Psoas muscle (tissue), 8 donors: ENCODE data around the gene FANCC. TPM values are rescaled to one million over a fixed set of nuclear protein-coding genes. Genes with fewer than 3 reads are reported as not detected.

Experiments used
- ATAC-seq, 4 donors: fragments of 200-7000 bp; cut with Tn5 transposase; one replicate each; pipeline ENCODE4 v1.9.1; 2020; ENCODE audit warnings: moderate library complexity in 3 of 4, mild to moderate bottlenecking in 2 of 4
- DNase-seq, 2 donors: peaks; one replicate each; pipeline ENCODE4 v3.0.0-alpha.2; 2020
- H3K27ac ChIP-seq: fragments of 200-600 bp; one replicate; pipeline ENCODE4 v1.8.0; 2022
- H3K27me3 ChIP-seq, 3 donors: fragments of 200-600 bp in 1 of 3; one replicate each; pipeline versions ENCODE4 v1.6.1 to v1.8.0; 2013 to 2022; ENCODE audit warnings: low read length in 2 of 3, mild to moderate bottlenecking in 2 of 3, moderate library complexity in 1 of 3; ENCODE audit not compliant: insufficient read depth in 3 of 3
- H3K36me3 ChIP-seq, 2 donors: fragments of 200-600 bp in 1 of 2; one replicate each; pipeline versions ENCODE4 v1.6.1 to v1.8.0; 2013 to 2022; ENCODE audit warnings: low read depth in 1 of 2, mild to moderate bottlenecking in 1 of 2, moderate library complexity in 1 of 2; ENCODE audit not compliant: insufficient read depth in 1 of 2
- H3K4me1 ChIP-seq: fragments of 200-600 bp; one replicate; pipeline ENCODE4 v1.8.0; 2022
- H3K4me3 ChIP-seq: fragments of 200-600 bp; one replicate; pipeline ENCODE4 v1.8.0; 2022; ENCODE audit warnings: mild to moderate bottlenecking
- H3K9me3 ChIP-seq: fragments of 200-600 bp; one replicate; pipeline ENCODE4 v1.8.0; 2022
- WGBS, 3 donors: extraction: QIAGEN DNeasy Blood & Tissue Kit; methylation state at CpG; one replicate each; pipeline versions ENCODE4 v1.1.6 to v1.1.7; 2013; 5-methylcytosine and 5-hydroxymethylcytosine counted together
- intact Hi-C, 2 donors: fragments of 100-400 bp; cut with DNase I; formaldehyde crosslinking; loops; one replicate each; pipeline versions ENCODE4 v1.11.0 to v1.14.2; 2022
- polyA plus RNA-seq, 3 donors: library from polyadenylated mRNA; stranded (reverse); fragments of 200-250 nt; gene quantifications; one replicate each; pipeline ENCODE4 v1.2.3, GENCODE V29; 2013
- total RNA-seq, 4 donors: library from RNA; stranded (reverse); fragmentation: NEBNext Ultra II Directional in 2 of 4; extraction: Animal tissue kit (Norgen Biotek cat#: 25700) in 2 of 4; gene quantifications; one replicate each; pipeline versions ENCODE4 v1.2.1 to v1.2.4, GENCODE V29; 2021 to 2023
- TF ChIP-seq, protein P1 (sequence below): fragments of 200-600 bp; IDR thresholded peaks from one replicate; pipeline ENCODE4 v1.8.0; 2022; ENCODE audit warnings: antibody characterized with exemption
- donor health status: healthy with polysubstance abuse.
- donor health status: DM: no; HTN: no; CAD: no; lungs with moderate emphysema.
- donor health status: Bipolar disorder and iron deficiency.
- donor health status: healthy.
- donor health status: DM: yes; HTN: yes; CAD: no.
- donor health status: DM: no; HTN: no; CAD: no.
- donor health status: DM: no; HTN: no; CAD: no.
- donor health status: DM: yes; HTN: yes; CAD: no.

FANCC gene
- total and polyA plus RNA-seq, 7 donors: 2.1 to 5.2 (median 3.6) TPM

GRCh38 chr9:95249986-95250385 lies 67.5 kb downstream of the FANCC start:
- no peak for ATAC-seq
- Histone ChIP-seq H3K36me3 (peaks cover 0 to 14% of the 10 kb centered on the region in 2 donors), H3K27me3 (no peaks in the 10 kb centered on the region), H3K4me1 (peaks cover 8% of the 10 kb centered on the region), H3K4me3 (no peak overlapping the region), H3K27ac (no peak overlapping the region), H3K9me3 (no peaks in the 10 kb centered on the region)
- TF ChIP-seq, protein P1, sequence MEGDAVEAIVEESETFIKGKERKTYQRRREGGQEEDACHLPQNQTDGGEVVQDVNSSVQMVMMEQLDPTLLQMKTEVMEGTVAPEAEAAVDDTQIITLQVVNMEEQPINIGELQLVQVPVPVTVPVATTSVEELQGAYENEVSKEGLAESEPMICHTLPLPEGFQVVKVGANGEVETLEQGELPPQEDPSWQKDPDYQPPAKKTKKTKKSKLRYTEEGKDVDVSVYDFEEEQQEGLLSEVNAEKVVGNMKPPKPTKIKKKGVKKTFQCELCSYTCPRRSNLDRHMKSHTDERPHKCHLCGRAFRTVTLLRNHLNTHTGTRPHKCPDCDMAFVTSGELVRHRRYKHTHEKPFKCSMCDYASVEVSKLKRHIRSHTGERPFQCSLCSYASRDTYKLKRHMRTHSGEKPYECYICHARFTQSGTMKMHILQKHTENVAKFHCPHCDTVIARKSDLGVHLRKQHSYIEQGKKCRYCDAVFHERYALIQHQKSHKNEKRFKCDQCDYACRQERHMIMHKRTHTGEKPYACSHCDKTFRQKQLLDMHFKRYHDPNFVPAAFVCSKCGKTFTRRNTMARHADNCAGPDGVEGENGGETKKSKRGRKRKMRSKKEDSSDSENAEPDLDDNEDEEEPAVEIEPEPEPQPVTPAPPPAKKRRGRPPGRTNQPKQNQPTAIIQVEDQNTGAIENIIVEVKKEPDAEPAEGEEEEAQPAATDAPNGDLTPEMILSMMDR: no peak
- DNase-seq: no peak
- WGBS, 3 donors: 60 to 67% (median 67%) methylated on average over 2 of the region's 2 CpGs
- intact Hi-C loops: no loop called here

- intact Hi-C loops: no loop called here
- TF ChIP-seq, protein P1: no peak
- H3K4me1 ChIP-seq: peaks cover 8% of the 10 kb centered on the region
- no peaks in the 10 kb centered on the region for H3K27me3 ChIP-seq
- H3K4me3 ChIP-seq: no peak overlapping the region
- WGBS, 3 donors: 96 to 100% (median 98%) methylated on average over 1 of the region's 1 CpG
- no peak overlapping the region for H3K27ac ChIP-seq
- DNase-seq (no peak), ATAC-seq (no peak)
- peaks cover 0 to 14% of the 10 kb centered on the region in 2 donors for H3K36me3 ChIP-seq
- H3K9me3 ChIP-seq: no peaks in the 10 kb centered on the region
These were observed 71.0 kb downstream of the FANCC start for GRCh38 chr9:95246547-95246946.

- no peaks in the 10 kb centered on the region for H3K4me1 ChIP-seq
- H3K36me3 ChIP-seq: peaks cover 0 to 9% of the 10 kb centered on the region in 2 donors
- no peak for DNase-seq
- H3K4me3 ChIP-seq: no peak overlapping the region
- TF ChIP-seq, protein P1: no peak
- H3K27me3 ChIP-seq: no peaks in the 10 kb centered on the region
- H3K9me3 ChIP-seq: no peaks in the 10 kb centered on the region
- no peak overlapping the region for H3K27ac ChIP-seq
- no peak for ATAC-seq
- intact Hi-C loops: no loop called here
These were observed 74.9 kb downstream of the FANCC start for GRCh38 chr9:95242613-95243012.

DNA sequence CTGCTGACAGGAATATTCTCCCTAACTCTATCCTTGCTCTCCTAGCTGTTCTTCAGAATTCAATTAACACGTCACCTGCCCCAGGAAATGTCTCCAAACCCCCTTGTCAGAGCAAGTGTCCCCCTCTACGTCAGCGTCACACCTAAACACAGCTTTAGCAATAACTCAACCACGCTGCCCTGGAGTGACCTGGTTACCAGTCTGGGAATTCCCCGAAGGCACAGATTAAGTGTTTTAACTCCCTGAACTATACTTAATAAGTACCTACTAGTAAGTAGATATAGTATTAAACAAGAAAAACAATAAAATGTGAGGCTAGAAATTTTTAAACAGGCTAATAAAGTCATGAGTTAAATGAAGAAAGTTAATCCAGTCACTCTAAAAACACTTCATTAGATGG lies 78.4 kb downstream of the FANCC start:
- H3K27me3 ChIP-seq: no peaks in the 10 kb centered on the region
- H3K9me3 ChIP-seq: no peaks in the 10 kb centered on the region
- DNase-seq (no peak), ATAC-seq (no peak)
- no peak overlapping the region for H3K4me3 ChIP-seq
- no peaks in the 10 kb centered on the region for H3K4me1 ChIP-seq
- 93 to 98% (median 96%) methylated on average over 5 of the region's 5 CpGs for WGBS, 3 donors
- TF ChIP-seq, protein P1: no peak
- H3K36me3 ChIP-seq: no peaks in the 10 kb centered on the region
- H3K27ac ChIP-seq: no peak overlapping the region
- intact Hi-C loops: no loop called here

GRCh38 chr9:95237336-95237735 lies 80.2 kb downstream of the FANCC start:
- 77 to 85% (median 82%) methylated on average over 7 of the region's 7 CpGs for WGBS, 3 donors
- Histone ChIP-seq H3K27ac (no peak overlapping the region), H3K27me3 (no peaks in the 10 kb centered on the region), H3K4me3 (no peak overlapping the region), H3K9me3 (no peaks in the 10 kb centered on the region), H3K4me1 (no peaks in the 10 kb centered on the region), H3K36me3 (no peaks in the 10 kb centered on the region)
- intact Hi-C loops: no loop called here
- TF ChIP-seq, protein P1: no peak
- DNase-seq: no peak
- no peak for ATAC-seq
